GM10266 (cell line): ENCODE measurements around the gene CCDC68.

Source experiments
- DNase-seq: peaks from one replicate; pipeline ENCODE4 v3.0.0; 2012; ENCODE audit errors: extremely low spot score
- TF ChIP-seq, protein P1 (sequence below): IDR thresholded peaks from 2 replicates; pipeline ENCODE4 v1.5.1; 2012; ENCODE audit warnings: mild to moderate bottlenecking, low read depth; ENCODE audit not compliant: control insufficient read depth, insufficient read depth; ENCODE audit errors: missing control alignments

The CCDC68 gene

DNA sequence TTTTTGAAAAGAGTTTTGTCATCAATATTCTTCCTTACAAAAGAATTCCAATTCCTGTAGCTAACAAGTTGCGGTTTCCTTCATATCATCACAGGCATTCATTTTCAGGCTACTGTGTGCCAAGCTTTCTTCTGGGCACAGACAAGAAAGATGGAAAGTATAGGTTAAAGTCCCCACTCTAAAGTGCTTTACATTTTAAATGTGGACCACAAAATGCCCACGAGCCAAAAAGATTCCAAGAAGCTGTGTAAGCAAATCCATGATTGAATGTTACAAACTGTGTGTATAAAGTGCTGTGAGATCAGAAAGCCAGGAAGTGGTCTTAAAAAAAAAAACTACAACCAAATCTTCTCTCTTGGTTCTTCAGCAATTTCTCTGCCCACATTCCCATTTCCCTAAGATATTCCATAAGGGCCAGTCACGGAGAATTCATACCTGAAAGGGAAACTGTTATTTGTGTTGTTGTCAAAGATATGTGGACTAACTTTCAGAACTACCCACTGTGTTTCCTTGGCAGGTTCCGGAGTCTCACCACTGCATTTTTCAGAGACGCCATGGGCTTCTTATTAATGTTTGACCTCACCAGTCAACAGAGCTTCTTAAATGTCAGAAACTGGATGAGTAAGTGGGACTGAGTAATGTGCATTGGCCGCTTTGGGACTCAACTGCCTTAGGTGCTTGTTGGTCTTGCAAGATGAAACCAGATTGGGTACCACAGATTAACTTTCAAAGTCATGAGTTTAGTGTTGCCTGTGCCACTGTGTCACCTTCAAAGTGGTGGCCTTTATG lies 75.3 kb downstream of the CCDC68 start:
- DNase-seq: no peak
- TF ChIP-seq, protein P1, sequence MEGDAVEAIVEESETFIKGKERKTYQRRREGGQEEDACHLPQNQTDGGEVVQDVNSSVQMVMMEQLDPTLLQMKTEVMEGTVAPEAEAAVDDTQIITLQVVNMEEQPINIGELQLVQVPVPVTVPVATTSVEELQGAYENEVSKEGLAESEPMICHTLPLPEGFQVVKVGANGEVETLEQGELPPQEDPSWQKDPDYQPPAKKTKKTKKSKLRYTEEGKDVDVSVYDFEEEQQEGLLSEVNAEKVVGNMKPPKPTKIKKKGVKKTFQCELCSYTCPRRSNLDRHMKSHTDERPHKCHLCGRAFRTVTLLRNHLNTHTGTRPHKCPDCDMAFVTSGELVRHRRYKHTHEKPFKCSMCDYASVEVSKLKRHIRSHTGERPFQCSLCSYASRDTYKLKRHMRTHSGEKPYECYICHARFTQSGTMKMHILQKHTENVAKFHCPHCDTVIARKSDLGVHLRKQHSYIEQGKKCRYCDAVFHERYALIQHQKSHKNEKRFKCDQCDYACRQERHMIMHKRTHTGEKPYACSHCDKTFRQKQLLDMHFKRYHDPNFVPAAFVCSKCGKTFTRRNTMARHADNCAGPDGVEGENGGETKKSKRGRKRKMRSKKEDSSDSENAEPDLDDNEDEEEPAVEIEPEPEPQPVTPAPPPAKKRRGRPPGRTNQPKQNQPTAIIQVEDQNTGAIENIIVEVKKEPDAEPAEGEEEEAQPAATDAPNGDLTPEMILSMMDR: no peak

DNA sequence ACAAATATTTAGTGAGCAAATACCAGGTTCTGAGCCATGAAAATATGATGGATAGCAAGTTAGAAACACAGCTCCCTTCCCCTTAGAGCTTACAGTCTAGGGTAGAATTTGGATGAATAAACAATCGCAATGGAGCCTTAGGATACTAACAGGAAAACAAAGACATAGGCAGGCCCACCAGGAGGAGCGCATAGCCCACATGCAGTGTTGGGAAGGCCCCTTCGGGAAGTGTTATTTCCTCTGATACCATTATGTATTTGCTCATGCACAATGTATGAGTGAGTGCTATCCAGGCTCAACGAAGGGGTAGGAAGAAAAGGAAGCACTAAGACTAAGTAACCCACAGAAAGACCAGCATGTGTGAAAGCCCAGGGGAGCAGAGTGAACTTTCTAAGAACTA lies 76.9 kb downstream of the CCDC68 start:
- TF ChIP-seq, protein P1: no peak
- no peak for DNase-seq

DNA sequence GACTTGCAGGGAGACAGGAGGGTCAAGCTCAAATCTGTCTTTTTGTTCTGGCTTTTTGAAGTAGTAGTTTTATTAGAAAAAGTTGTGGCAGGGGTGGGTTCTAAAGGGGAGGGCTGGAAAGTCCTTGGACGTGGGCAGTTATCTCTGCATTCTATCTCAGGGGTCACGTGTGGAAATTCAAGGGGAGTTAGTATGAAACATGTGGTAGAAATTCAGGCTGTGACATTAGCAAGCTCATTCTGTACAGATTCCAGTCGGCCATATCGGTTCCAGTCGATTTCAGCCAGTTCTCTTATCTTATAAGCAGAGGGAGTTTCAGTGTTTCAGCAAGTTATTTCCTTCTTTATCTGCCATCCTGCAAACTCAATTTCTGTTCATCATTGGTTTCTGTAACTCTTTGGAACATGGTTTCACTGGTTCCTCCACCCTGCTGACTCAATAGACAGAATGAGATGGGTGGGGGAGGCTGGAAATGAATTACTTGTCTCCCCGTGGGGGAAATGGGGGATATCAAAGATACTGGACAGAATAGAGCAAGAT lies 78.0 kb downstream of the CCDC68 start:
- no peak for DNase-seq
- TF ChIP-seq, protein P1: no peak

DNA sequence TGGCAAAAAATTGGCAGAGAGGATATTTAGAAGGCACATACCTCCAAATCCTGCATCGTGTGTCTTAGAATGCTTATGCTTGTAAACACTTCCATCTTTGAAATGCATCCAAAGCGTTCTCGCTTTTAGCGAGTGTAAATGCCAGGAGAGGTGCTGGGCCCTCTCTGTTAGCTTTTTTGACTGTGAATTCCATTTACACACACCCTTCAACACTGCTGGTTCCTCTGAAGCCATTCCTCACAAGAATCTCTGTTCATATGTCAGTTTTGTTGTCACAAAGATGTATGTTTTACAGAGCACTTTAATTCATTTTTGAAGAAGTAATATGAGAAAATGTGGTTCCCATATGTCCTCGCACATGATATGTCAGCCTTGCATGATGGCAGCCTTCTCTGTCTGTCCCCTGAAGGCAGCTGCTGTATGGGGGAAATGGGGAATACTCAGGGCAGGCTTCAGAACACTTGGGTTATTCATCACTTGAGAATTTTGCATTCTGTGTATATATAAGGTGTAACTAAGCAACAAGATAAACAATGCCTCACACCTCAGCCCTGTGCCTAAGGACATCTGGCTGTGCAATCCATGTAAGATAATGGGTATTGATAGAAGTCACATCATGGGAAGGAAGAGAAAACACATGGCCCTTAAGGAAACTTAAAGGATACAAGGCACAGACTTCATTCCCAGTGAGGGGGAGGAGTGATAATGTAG lies 78.7 kb downstream of the CCDC68 start:
- TF ChIP-seq, protein P1: no peak

DNA sequence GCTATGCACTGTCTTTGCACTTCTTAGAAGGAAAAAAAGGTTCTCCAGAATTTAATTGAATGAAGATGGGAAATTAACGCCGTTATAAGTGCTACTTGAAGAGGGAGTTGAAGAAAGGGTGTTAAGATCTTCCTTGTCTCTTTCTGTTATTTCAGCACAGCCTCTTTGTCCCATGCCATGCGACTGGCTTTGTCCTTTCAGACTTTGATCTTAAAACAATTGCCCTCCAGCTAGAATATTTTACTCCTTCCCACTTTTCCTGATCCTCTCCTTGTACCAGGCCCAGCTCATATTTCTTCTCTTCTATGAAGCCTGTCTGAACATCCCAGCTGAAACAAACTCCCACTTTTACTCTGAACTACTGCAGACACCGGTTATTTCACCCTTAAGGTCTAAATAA lies 79.6 kb downstream of the CCDC68 start:
- DNase-seq: no peak
- TF ChIP-seq, protein P1: no peak

More for the DNA sequence above, 78.7 kb downstream of the CCDC68 start:
- no peak for DNase-seq

DNA sequence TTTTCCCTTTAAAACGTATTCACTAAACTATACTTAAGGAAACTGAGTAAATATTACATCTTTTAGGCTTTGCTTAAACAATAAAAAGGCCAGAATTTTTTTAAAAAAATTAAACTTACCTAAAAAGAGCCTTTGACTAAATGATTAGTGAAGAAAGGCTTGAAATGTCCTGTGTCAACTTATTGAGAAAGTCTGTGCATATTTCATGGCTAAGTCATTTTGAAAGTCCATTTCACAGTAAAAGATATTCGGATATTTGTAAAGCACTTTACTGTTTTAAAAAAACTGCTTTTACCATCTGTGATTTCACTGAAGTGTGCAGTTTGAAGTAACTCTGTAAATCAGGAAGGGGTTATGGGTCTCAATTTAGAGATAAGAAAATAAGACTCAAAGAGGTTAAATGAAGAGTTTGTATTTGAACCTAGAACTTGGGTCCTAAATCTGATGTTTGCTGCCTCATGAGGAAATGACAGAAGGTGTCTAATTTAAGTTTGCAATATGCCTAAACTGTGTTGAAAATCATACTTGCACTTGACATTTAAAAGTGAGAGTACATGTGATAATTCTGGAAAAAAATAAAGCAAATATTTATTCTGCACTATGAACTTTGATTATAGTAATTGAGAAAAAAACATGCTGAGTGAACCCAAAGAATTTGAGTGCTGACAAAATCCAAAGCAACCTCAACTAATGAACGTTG lies 80.5 kb downstream of the CCDC68 start:
- TF ChIP-seq, protein P1: no peak
- no peak for DNase-seq
